Mesenchymal stem cell (in vitro differentiated cells and primary cell): ENCODE measurements around the gene DHH. TPM values are rescaled to one million over a fixed set of nuclear protein-coding genes. Genes with fewer than 3 reads are reported as not detected.

Experiments used
- DNase-seq: peaks from one replicate; pipeline ENCODE4 v3.0.0-alpha.2; 2013
- H2AFZ ChIP-seq: one replicate; pipeline ENCODE4 v1.6.1; 2013; ENCODE audit warnings: low read depth, mild to moderate bottlenecking, control low read depth, inconsistent platforms, low read length, moderate library complexity
- H2AK5ac ChIP-seq: 2 replicates; pipeline ENCODE4 v1.6.1; 2013; ENCODE audit warnings: low read length, moderate library complexity, mild to moderate bottlenecking, inconsistent platforms; ENCODE audit not compliant: severe bottlenecking
- H2BK120ac ChIP-seq: one replicate; pipeline ENCODE4 v1.6.1; 2013; ENCODE audit warnings: low read depth, mild to moderate bottlenecking, inconsistent platforms, low read length, moderate library complexity
- H2BK12ac ChIP-seq, 2 experiments: one replicate each; pipeline ENCODE4 v1.6.1; 2013; ENCODE audit warnings: inconsistent platforms in 2 of 2, low read length in 2 of 2, mild to moderate bottlenecking in 2 of 2, moderate library complexity in 2 of 2, control low read depth in 1 of 2
- H2BK15ac ChIP-seq: one replicate; pipeline ENCODE4 v1.6.1; 2013; ENCODE audit warnings: mild to moderate bottlenecking, low read depth, inconsistent platforms; ENCODE audit not compliant: poor library complexity, severe bottlenecking
- H2BK5ac ChIP-seq: 2 replicates; pipeline ENCODE4 v1.6.1; 2013; ENCODE audit warnings: low read depth, mild to moderate bottlenecking, low read length, control low read depth, inconsistent platforms; ENCODE audit not compliant: poor library complexity, severe bottlenecking
- H3K14ac ChIP-seq, 2 experiments: one replicate each; pipeline ENCODE4 v1.6.1; 2013; ENCODE audit warnings: inconsistent platforms in 2 of 2, low read length in 2 of 2, control low read depth in 1 of 2, mild to moderate bottlenecking in 1 of 2, moderate library complexity in 1 of 2
- H3K18ac ChIP-seq, 2 experiments: one replicate each; pipeline ENCODE4 v1.6.1; 2013; ENCODE audit warnings: inconsistent platforms in 2 of 2, low read length in 2 of 2, control low read depth in 1 of 2, low read depth in 1 of 2, mild to moderate bottlenecking in 1 of 2
- H3K23ac ChIP-seq, 2 experiments: one replicate each; pipeline ENCODE4 v1.6.1; 2013; ENCODE audit warnings: inconsistent platforms in 2 of 2, low read length in 2 of 2, mild to moderate bottlenecking in 2 of 2, moderate library complexity in 2 of 2, control low read depth in 1 of 2
- H3K27ac ChIP-seq: 2 replicates; pipeline ENCODE4 v1.5.1; 2013; ENCODE audit warnings: mild to moderate bottlenecking, moderate library complexity, low read length, control low read depth, inconsistent platforms; ENCODE audit not compliant: poor library complexity, severe bottlenecking
- H3K27me3 ChIP-seq, 2 experiments: 2 replicates each; pipeline versions ENCODE4 v1.6.1 to v1.7.0; 2013; ENCODE audit warnings: low read length in 2 of 2, mild to moderate bottlenecking in 2 of 2, moderate library complexity in 2 of 2, control low read depth in 1 of 2, inconsistent platforms in 1 of 2; ENCODE audit not compliant: control insufficient read depth in 1 of 2, insufficient read depth in 1 of 2
- H3K36me3 ChIP-seq, 2 experiments: 2 replicates each; pipeline versions ENCODE4 v1.6.1 to v1.7.0; 2013; ENCODE audit warnings: low read length in 2 of 2, control low read depth in 1 of 2, inconsistent platforms in 1 of 2, low read depth in 1 of 2, mild to moderate bottlenecking in 1 of 2; ENCODE audit not compliant: insufficient read depth in 2 of 2, control insufficient read depth in 1 of 2
- H3K4ac ChIP-seq, 2 experiments: one replicate each; pipeline ENCODE4 v1.6.1; 2013; ENCODE audit warnings: inconsistent platforms in 2 of 2, low read length in 2 of 2, mild to moderate bottlenecking in 2 of 2, moderate library complexity in 2 of 2, control low read depth in 1 of 2, low read depth in 1 of 2
- H3K4me1 ChIP-seq: 2 replicates; pipeline ENCODE4 v1.6.1; 2013; ENCODE audit warnings: low read depth, low read length, control low read depth; ENCODE audit not compliant: control insufficient read depth, insufficient read depth
- H3K4me2 ChIP-seq: 2 replicates; pipeline ENCODE4 v1.6.1; 2013; ENCODE audit warnings: low read length, mild to moderate bottlenecking, inconsistent platforms; ENCODE audit not compliant: poor library complexity, severe bottlenecking
- H3K4me3 ChIP-seq, 2 experiments: 2 replicates each; pipeline versions ENCODE4 v1.5.1 to v1.7.0; 2013; ENCODE audit warnings: low read length in 2 of 2, mild to moderate bottlenecking in 2 of 2, control low read depth in 1 of 2, low read depth in 1 of 2; ENCODE audit not compliant: insufficient read depth in 1 of 2
- H3K79me1 ChIP-seq: replicated peaks from 2 replicates; pipeline ENCODE4 v1.6.1; 2013; ENCODE audit warnings: mild to moderate bottlenecking, control low read depth, low read length, inconsistent platforms; ENCODE audit not compliant: poor library complexity, severe bottlenecking
- H3K9ac ChIP-seq: 2 replicates; pipeline ENCODE4 v1.7.0; 2013; ENCODE audit warnings: mild to moderate bottlenecking, low read length, moderate library complexity
- H3K9me3 ChIP-seq: 2 replicates; pipeline ENCODE4 v1.7.0; 2013; ENCODE audit warnings: mild to moderate bottlenecking, low read length; ENCODE audit not compliant: control insufficient read depth
- H4K8ac ChIP-seq: one replicate; pipeline ENCODE4 v1.6.1; 2013; ENCODE audit warnings: inconsistent platforms, mild to moderate bottlenecking, low read length, moderate library complexity
- H4K91ac ChIP-seq: one replicate; pipeline ENCODE4 v1.6.1; 2013; ENCODE audit warnings: mild to moderate bottlenecking, low read length, inconsistent platforms
- WGBS: methylation state at CpG from one replicate; pipeline ENCODE4 v1.1.7; 2013; ENCODE audit warnings: mixed read lengths; 5-methylcytosine and 5-hydroxymethylcytosine counted together
- small RNA-seq: library from polyadenylated mRNA; stranded (forward); fragments of <200 nt; extraction: miRNeasy Mini kit (QIAGEN cat#:217004); gene quantifications from one replicate; pipeline ENCODE3, GENCODE V24; 2013; ENCODE audit warnings: low read depth

The DHH gene

GRCh38 chr12:49037111-49037946 lies 57.3 kb downstream of the DHH start:
- Histone ChIP-seq H3K27ac (no peak overlapping the region), H3K9ac (no peak overlapping the region), H3K4me1 (peaks cover 2% of the 10 kb centered on the region), H2AK5ac (no peak overlapping the region), H4K91ac (no peak overlapping the region), H3K4me3 (no peak overlapping the region), H3K23ac (no peak overlapping the region), H3K36me3 (peaks cover 81 to 93% of the 10 kb centered on the region in 2 experiments), H3K18ac (no peak overlapping the region), H4K8ac (no peak overlapping the region), H3K27me3 (no peaks in the 10 kb centered on the region), H3K4me2 (no peak overlapping the region), H2BK15ac (no peak overlapping the region), H2BK12ac (no peak overlapping the region), H2AFZ (no peak overlapping the region), H3K14ac (no peak overlapping the region), H3K79me1 (peaks cover 54% of the 10 kb centered on the region), H2BK120ac (no peak overlapping the region), H3K9me3 (no peaks in the 10 kb centered on the region), H3K4ac (no peak overlapping the region), H2BK5ac (no peak overlapping the region)
- 99% methylated on average over 9 of the region's 9 CpGs for WGBS
- no peak for DNase-seq

Small RNA genes lying within 50 kb of the gene (small RNA-seq; reads per million reads assigned to genes)
- gene RF00019: not detected
